ENCODE data around the gene MTX1.

The MTX1 gene

DNA sequence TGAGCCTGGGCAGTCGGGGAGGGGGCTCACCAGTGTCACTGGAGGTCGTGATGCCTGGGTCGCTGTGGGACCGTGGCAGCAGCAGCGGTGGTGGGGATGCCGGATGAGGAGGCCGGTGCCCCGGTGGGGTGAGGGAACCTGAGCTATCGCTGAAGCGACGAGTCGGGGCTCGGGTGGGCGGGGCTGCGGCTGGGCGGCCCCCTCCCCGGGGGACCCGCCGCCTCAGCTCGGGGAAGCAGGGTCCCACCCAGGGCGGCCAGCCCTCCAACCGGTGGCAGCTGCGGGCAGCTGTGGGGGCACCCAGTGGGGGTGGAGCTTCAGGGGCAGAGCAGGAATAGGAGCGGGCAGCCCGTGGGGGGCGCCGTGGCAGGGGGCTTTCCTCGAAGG is 41.7 kb downstream of the MTX1 start:
- no peak for TF ChIP-seq CTCF (IDR thresholded peaks at IDR 0.05; ENCODE audit: low read depth, low read length)
- no peak for DNase-seq (ENCODE audit: extremely low read depth, low read depth)

DNA sequence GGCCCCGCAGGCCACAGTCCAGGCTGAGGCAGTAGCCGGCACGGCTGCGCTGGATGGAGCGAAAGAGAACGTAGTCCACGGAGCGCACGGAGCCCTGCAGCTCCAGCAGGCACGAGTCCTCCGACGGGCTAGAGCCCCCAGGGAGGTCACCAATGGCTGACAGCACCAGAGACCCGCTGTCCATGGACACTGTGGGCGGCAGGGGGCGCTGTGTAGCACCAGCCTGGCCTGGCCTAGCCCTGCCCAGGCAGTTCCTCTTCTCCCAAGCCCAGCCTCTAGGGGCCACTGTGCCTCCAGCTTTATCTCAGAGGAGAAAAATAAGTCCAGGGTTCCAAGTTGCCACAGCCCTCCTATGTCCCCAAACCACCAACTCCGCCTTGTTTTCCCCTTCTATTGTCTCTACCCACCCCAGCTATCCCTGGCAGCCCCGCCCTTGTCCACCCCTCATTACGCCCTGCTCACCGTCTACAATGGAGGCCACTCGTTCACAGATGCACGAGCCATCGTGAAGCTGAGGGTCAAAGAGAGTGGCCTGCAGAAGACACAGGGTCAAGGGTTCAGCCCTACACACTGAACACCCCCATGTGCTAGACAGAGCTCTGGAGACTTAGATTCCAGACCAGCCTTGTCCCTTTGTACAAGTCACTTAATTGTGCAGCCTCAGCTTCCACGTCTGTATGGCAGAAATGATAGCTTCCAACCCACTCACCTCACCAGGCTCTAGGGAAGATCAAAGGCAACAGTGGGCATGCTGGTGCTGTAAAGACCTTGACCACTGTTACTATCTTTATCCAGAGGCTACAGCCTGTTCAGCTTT is 42.3 kb downstream of the MTX1 start:
- peak; percentile 100 for TF ChIP-seq CTCF (IDR thresholded peaks at IDR 0.05; ENCODE audit: low read depth, low read length)
- peak; percentile 72 for DNase-seq (ENCODE audit: extremely low read depth, low read depth)

GRCh38 chr1:155251566-155251965 is 43.1 kb downstream of the MTX1 start:
- TF ChIP-seq CTCF (IDR thresholded peaks at IDR 0.05; ENCODE audit: low read depth, low read length), result no peak
- no peak for DNase-seq (ENCODE audit: extremely low read depth, low read depth)

DNA sequence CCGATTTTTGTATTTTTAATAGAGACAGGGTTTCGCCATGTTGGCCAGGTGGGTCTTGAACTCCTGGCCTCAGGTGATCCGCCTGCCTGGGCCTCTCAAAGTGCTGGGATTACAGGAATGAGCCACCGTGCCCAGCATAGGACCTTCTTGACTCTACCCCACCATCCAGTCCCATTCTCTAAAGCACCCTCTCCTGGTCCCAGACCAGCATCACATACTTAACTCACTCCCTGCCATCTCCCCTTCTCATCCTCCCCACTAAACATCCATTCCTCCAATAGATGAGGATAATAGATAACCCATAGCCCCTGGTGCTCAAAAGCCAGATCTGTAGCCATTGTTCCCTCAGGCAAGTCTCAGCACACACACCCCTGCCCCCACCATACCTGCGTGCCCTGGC is 44.7 kb downstream of the MTX1 start:
- no peak for DNase-seq (ENCODE audit: extremely low read depth, low read depth)
- no peak; the same call in 1 of the 2 replicates for TF ChIP-seq CTCF (IDR thresholded peaks at IDR 0.05; ENCODE audit: low read depth, low read length)

DNA sequence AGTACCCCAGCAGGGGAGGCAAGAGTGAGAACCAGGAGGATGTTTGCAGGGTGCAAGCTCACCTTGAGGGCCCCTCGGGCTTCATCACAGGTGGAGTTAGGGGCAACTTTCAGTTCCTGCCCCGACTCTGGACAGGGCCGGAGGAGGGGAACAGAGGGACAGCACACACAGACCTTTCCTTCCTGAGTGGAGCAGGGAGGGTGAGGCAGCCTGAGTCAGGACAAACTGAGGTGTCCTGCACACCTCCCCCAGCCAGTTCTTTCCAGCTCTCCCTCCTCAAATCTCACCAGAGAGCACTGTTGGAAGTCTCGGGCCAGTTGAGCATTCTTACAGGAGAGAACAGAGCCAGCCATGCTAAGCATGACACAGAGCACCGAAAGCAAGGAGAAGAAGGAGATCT is 45.3 kb downstream of the MTX1 start:
- DNase-seq (ENCODE audit: extremely low read depth, low read depth), result no peak
- TF ChIP-seq CTCF (IDR thresholded peaks at IDR 0.05; ENCODE audit: low read depth, low read length), result no peak

DNA sequence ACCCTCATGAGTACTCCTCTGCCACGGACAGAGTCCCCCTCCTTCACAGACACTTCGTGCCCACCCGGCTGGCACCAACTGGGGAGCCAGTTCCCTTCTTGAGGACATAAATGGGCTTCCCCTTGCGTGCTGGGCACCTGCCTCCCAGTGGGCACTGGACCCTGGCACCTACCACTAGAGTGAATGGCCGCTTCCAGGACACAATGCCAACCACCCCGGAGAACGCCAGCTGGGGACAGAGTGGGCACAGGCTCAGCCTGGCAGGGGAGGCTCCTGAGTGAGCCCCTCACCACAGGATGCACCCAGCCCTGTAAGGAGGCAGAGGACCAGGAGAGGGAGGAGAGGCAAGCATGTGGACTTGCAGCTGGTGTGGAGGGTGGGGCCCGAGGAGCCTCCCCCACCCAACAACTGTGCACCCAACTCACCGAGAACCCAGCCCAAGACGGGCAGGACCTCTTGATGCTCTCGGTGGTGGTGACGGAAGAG is 45.8 kb downstream of the MTX1 start:
- DNase-seq (ENCODE audit: extremely low read depth, low read depth), result no peak
- TF ChIP-seq CTCF (IDR thresholded peaks at IDR 0.05; ENCODE audit: low read depth, low read length), result no peak

DNA sequence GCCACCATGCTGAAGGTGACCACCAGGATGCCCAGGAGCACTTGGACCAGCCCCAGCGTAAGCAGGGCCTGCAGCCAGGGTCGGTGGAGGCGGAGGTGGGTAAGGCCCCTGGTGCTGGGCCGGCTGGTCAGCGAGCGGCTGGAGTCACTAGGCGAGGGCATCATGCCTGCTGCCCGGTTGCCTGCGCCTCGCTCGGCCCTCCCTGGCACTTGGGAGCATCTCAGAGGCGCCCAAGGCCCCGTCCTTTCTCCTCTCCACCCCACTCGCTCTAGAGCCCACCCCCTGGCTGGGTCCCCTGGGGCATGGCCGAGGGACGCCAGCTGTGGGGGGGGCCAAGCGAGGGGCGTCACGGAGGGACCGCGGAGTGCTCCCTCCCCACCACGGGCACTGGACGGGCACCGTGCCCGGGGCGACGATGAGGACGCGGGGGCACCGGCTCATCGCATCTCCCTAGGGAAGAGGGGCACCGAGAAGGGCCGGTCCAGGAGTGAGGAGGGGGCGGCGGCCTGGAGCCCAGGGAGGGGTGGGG is 46.3 kb downstream of the MTX1 start:
- no peak for TF ChIP-seq CTCF (IDR thresholded peaks at IDR 0.05; ENCODE audit: low read depth, low read length)
- DNase-seq (ENCODE audit: extremely low read depth, low read depth), result no peak

Data from AG09319 (cell line).